Fibroblast of skin of scalp (primary cell): ENCODE data around the gene OTOA.
A peak's percentile ranks its signal among the peaks of the same experiment; 100 is the strongest.
"Not testable (repeated sequence)": the region's sequence is repeated elsewhere in the genome, so short reads cannot be mapped to it uniquely, and the experiment has no call there.

ENCODE experiments used
- DNase-seq: peaks from one replicate; pipeline ENCODE4 v3.0.0-alpha.2; 2013

Gene OTOA

DNA sequence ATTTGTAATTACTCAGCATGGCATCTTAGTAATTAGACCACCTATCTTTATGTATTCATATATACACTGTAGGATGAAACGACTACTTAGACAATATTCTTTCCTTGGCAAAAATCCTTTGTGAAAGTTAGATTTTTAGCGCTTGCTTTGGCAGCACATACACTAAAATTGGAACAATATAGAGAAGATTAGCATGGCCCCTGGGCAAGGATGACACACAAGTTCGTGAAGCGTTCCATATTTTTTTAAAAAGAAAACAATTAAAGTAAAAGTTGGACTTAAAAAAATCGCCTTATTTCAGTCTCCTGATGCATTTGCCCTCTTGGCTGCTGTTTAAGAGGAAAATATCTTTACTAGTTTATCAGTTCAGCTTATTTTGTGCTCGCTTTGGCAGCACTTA is 21.9 kb upstream of the OTOA start:
- no peak for DNase-seq

- DNase-seq, result no peak
These were observed 20.9 kb upstream of the OTOA start for GRCh38 chr16:21642861-21643260.

DNA sequence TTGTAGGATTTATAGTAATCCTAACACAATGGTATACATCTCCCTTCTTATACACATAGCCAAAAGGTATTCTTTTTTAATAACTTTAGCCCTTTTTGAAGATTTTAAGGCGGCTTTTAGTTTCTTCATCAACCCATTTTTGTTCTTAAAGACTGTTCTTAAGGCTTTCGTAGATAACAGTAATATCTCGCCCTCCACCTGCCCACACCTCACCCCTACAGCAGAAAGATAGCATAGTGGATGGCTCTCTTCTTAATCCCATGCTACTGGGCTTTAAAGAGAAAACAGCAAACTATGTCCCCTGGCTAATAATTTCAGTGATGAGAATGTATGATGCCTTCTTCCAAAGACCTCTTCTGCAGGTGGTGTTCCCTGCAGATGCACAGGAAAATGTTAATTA is 20.0 kb upstream of the OTOA start:
- DNase-seq, result no peak

DNA sequence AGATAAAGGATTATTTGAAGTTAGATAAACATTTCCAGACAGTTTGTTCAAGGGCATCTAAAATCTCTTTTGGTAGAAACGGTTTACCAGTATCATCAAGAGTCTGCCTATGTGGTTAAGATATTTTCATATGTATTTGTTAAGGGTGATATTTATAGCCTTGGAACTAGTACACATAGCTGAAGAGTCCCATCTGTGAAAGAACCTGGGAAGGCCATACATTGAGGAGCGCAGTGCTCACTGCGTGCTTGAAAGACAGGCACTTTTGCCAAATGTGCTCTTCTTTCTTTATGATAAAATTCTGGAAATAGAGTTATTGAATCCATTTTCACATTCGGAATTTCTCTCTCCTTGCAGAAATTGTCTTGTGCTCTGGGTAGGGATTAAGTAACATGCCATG is 19.1 kb upstream of the OTOA start:
- no peak for DNase-seq

- no peak for DNase-seq
These were observed 18.5 kb upstream of the OTOA start for GRCh38 chr16:21645261-21645721.

DNA sequence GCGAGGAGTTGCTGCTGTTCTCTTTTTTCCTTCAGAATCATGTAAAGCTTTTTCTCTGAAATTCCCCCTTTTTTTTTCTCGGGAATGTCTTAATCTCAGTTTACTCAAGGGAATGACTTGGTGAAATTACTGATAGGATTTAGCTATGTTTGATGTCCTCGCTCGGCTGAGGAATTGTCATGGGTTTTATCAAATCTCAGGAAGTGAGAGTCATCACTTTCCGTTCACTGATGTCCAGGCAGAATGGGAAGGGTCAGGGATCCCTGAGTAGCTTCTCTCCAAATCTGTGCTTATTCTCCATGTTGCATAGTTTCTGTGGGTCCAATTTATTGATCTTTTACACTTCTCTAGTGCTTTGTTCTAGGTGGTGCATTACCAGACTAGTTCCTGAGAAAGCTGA is 17.7 kb upstream of the OTOA start:
- no peak for DNase-seq

DNA sequence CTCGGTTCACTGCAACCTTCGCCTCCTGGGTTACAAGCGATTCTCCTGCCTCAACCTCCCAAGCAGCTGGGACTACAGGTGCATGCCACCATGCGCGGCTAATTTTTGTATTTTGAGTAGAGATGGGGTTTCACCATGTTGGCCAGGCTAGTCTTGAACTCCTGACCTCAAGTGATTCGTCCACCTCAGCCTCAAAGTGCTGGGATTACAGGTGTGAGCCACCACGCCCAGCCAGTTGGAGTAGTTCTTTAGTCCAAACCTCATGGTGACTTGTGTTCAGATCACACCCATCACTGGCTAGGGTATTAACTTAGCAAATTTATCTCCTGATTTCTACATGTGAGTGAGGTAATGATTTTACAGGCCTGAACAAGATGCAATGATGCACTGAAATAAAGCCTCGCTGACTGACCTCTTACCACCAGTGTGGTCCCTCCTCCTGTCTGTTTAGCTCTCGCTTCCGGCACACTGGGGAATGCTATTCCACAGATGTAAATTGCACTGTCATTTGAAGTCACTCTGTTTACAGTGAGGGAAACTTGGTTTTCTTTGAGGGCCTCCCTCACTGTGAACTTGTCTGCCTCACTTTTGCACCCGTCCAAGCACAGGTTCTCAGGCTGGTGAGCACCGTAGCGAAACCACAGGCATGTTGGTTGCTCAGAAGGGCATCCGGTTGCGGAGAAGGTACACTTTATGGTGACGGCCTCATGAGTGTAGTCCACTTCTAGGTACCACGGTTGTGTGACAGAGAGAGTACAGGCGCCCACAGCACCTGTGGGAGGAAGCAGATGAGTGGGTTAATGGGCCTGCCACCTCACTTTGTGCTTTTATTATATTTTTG is 16.8 kb upstream of the OTOA start:
- DNase-seq, result no peak

- no peak for DNase-seq
These were observed 16.1 kb upstream of the OTOA start for GRCh38 chr16:21647562-21648164.

- DNase-seq, result not testable (repeated sequence)
These were observed 13.9 kb upstream of the OTOA start for GRCh38 chr16:21649826-21650406.

DNA sequence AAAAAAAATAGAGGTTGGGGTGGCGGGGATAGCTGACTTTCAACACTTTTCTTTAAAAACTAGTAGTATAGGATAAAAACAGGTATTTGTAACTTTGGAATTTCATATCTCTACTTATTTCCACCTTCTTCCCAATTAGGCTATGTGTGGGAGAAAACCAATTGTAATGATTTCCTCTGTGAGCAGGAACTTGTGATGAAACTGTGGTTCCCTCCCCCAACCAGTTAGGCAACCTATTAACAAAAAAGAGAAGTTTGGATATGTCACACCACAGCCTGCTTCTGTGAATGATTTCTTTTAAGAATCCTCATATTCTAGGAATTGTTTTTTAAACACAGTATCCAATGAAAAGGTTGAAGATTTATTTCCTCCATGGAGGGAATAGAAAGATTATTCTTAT is 13.2 kb upstream of the OTOA start:
- DNase-seq, result no peak

DNA sequence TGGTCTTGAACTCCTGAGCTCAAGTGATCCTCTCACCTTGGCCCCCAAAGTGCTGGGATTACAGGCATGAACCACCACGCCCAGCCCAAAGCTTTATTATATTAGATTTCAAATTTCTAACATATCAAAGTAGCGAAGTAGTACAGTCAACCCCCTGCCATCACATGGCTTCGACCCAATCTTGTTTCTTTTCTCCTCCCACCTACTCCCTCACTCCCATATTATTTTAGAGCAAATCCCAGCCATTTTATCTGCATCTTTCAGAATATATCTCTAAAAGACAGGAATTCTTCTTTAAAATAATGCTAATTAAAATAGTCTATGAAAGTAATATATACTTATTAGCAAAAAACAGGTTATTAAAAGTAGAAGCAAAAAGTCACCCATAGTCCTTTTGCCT is 12.3 kb upstream of the OTOA start:
- DNase-seq, result no peak

GRCh38 chr16:21652453-21652852 is 11.3 kb upstream of the OTOA start, which contains the start of gene IGSF6:
IGSF6 (minus strand) TSS chr16:21652608; CDS start chr16:21652598, 10 bp downstream.
- no peak for DNase-seq

GRCh38 chr16:21653571-21653970 is 10.2 kb upstream of the OTOA start:
- DNase-seq, result no peak

DNA sequence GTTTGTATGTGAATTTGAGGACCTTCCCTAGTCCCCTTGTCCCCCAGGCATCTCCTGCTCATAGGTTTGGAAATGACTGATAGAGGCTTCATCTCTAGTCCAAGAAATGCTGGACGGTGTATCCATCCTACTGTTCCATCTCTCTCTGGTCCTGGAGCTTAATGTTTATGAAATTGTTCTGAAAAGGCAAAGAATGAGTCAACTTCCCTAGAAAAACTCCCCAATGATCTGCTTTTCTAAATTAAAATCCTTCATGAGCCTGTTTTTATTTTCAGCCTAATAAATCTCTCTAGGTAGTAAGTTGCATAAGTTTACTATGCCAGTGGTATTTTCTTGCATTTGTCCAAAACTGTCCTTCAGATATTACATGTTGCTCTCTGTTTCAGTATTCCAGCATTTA is 9.3 kb upstream of the OTOA start:
- DNase-seq, result no peak

- DNase-seq, result no peak
These were observed 8.9 kb upstream of the OTOA start for GRCh38 chr16:21654881-21655280.

DNA sequence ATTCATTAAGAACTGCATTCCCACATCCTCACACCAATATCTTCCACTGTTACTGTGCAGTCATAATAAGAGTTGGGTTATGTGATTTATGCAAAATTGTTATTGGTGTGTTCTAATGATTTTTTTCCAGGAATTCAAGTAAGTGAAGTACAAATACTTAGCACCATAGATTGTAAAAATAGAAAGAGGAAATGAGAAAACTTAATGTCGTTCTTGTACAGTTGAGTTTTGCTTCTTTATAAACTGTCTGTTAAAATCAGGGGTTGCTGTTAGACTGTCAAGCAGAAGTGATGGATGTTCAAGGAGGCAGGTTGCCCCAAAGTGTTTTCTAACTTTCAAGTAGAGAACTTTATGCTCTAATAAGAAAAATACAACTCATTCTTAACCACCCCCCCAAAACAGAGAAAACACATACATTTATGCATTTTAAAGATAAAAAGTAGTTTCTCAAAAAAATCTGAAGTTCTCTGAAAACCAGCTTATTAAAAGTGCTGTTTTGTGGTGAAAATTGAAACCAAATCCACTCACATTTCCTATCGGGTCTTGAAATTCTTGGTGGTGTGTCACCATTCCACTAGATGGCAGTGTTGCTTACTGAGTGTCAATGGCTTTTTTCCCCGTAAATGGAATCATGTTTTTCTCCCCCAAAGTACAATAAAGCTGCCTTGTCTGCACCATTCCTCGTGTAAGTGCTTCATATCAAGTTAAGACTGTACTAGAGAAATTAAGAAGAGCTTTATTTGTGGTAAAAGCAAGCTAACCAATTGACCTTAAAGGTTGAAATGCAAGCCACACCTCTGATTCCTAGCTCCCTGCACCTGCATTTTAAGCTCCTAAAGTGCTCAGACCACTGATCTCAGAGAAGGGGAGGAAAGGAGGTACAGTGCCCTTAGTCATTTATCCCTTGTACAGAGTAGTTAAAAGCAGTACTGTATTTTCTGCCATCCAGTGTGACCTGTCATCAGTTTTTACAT is 6.7 kb upstream of the OTOA start:
- DNase-seq, result peak; percentile 53

DNA sequence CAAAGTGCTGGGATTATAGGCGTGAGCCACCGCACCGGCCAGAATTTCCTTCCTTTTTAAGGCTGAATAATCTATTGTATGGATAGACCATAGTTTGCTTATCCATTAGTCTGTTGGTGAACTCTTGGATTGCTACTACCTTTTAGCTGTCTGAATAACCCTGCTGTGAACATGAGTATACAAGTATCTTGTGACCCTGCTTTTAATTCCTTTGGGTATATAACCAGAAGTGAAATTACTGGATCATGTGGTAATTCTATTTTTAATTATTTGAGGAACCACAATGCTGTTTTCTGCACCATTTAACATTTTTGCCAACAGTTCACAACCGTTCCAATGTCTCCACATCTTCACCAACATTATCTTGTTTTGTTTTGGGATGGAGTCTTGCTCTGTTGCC is 4.6 kb upstream of the OTOA start:
- no peak for DNase-seq

DNA sequence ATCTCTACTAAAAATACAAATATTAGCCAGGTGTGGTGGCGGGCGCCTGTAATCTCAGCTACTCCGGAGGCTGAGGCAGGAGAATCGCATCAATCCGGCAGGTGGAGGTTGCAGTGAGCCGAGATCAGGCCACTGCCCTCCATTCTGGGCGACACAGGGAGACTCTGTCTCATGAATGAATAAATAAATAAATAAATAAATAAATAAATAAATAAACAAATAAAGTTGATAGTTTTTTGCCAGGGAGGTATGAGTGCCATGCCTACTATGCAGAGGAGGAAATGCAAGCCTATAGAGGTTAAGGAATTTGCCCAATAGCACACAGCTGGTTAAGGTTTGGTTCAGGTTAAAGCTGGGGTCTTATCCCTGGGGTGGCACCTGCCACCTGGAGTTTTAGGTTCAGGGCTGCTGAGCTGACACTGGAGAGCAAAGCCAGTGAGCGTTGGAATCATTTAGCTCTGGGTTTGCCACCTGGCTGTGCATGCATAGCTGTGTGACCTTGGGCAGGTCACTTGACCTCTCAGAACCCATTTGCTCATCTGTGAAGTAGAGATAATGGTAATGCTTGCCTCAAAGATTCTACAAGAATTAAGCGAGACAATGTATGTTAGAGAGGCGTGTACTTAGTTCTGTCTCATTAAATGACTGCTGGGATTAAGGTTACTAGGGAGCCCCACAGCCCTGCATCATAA is 1.2 kb downstream of the OTOA start:
- no peak for DNase-seq

GRCh38 chr16:21666772-21667171 is 3.0 kb downstream of the OTOA start:
- no peak for DNase-seq

DNA sequence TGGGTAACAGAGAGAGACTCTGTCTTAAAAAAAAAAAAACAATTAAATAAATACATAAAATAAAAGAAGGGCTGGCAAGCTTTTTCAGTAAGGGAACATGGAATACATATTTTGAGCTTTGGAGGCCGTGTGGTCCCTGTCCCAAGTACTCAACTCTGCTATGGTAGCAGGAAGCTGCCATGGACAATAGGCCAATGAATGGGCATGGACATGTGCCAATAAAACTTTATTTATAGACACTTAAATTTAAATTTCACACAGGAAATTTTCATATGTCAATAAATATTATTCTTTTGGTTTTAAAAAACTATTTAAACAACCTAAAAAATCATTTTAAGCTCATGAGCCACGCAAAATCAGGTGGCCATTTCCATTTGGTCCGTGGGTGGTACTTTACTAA is 3.8 kb downstream of the OTOA start:
- DNase-seq, result no peak

DNA sequence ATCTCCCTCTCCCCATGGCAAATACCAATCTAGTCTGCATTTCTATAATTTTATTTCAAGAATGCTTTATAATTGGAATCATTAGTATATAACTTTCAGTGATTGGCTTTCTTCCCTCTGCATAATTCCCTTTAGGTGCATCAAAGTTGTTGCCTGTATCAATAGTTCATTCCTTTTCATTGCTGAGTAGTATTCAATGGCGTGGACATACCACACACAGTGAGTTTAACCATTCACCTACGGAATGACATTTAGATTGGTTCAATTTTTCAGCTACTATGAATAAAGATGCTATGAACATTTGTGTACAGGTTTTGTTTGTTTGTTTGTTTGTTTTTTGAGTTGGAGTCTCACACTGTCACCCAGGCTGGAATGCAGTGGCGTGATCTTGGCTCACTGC is 9.7 kb downstream of the OTOA start:
- DNase-seq, result no peak

DNA sequence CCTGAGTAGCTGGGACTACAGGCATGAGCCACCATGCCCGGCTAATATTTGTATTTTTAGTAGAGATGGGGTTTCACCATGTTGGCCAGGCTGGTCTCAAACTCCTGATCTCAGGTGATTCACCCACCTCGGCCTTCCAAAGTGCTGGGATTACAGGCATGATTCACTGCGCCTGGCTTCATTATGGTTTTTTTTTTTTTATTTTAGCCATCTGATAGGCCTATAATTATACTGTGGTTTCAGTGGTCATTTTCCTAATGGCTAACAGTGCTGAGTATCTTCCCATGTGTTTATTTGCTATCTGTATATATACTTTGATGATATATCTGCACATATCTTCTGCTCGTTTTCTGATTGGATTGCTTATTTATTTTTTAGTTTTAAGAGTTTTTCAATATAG is 10.7 kb downstream of the OTOA start:
- DNase-seq, result not testable (repeated sequence)
